Activated effector memory CD4-positive, alpha-beta T cell treated with anti-CD3 and anti-CD28 coated beads, Interleukin-2, amount 50 U/mL, for 16 hours (primary cell): ENCODE measurements around the gene PEX5L.
"Not testable (repeated sequence)": the region's sequence is repeated elsewhere in the genome, so short reads cannot be mapped to it uniquely, and the experiment has no call there.

Experiments
- DNase-seq: peaks from one replicate; pipeline ENCODE4 v3.0.0-alpha.2; 2020

PEX5L gene, protein sequence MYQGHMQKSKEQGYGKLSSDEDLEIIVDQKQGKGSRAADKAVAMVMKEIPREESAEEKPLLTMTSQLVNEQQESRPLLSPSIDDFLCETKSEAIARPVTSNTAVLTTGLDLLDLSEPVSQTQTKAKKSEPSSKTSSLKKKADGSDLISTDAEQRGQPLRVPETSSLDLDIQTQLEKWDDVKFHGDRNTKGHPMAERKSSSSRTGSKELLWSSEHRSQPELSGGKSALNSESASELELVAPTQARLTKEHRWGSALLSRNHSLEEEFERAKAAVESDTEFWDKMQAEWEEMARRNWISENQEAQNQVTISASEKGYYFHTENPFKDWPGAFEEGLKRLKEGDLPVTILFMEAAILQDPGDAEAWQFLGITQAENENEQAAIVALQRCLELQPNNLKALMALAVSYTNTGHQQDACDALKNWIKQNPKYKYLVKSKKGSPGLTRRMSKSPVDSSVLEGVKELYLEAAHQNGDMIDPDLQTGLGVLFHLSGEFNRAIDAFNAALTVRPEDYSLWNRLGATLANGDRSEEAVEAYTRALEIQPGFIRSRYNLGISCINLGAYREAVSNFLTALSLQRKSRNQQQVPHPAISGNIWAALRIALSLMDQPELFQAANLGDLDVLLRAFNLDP

DNA sequence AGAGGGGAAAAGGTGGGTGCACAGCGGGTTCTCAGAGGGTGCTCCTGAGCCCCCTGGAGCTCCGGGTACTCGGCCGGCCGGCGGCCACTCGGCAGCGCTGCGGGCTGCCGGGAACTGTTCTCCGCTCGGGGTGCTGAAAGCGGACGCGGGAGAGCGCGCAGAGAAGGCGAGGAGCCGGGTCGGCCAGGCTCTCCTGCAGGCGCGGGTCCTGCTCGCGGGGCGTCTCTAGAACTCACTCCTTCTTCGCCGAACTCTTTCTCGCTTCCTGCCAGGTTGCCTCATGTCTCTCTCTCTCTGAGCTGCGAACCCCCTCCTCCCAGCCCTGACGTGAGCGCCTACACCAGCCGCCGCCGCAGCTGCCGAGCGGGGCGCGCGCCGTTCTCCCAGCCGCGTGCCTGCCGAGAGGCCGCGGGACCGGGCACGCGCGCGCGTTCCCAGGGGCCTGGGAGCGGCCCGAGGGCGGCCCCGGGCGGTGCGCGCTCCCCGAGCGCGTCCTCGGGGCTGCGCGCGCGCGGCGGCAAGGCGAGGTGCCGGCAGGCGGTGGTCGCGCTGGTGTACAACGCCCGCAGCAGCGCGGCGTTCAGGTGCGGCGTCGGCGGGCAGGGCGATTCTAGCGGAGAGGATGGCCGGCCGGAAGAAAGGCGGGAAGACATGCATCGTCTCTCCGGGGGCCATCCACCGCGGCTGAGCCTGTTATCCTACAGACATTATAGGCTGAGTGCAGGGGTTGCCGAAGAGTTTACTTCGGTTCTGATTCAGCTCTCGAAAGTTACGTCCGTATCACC, at the start of gene PEX5L:
TSS of gene PEX5L (minus strand) at position 267 of the 785 bp plus-strand sequence. CDS start 338 bp downstream, outside the sequence.
- DNase-seq = peak; percentile 63

DNA sequence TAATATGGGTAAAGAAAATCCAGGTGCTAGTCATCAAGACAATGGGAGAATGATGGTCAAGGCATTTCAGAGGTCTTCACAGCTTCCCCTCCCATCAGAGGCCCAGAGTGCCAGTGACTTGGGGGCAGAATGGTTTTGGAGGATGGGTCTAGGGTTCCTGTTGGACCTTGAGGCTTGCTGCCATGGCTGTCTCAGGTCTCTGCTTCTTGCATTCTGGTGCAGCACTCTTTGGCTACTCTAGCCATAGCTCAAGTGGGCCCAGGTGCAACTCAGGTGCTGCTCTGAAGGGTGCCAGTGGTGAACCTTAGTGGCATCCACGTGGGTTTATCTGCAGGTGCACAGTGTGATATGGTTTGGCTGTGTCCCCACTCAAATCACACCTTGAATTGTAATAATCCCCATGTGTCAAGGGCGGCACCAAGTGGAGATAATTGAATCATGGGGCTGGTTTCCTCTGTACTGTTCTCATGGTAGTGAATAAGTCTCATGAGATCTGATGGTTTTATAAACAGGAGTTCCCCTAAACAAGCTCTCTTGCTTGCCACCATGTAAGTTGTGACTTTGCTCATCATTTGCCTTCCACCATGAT, 48.5 kb upstream of the PEX5L start:
- no peak for DNase-seq

DNA sequence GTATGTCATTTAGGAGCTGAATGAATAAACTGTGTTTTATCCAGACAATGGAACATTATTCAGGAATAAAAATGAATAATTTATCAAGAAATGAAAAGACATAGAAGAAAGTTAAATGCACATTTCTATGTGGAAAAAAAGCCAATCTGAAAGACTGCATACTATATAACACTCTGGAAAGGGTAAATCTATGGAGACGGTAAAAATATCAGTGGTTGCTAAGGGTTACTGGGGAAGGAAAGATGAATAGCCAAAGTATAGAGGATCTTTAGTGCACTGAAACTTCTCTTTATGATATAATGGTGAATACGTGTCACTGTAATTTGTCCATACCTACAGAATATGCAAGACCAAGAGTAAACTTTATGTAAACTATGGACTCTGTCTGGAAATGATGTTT, 46.0 kb upstream of the PEX5L start:
- no peak for DNase-seq

DNA sequence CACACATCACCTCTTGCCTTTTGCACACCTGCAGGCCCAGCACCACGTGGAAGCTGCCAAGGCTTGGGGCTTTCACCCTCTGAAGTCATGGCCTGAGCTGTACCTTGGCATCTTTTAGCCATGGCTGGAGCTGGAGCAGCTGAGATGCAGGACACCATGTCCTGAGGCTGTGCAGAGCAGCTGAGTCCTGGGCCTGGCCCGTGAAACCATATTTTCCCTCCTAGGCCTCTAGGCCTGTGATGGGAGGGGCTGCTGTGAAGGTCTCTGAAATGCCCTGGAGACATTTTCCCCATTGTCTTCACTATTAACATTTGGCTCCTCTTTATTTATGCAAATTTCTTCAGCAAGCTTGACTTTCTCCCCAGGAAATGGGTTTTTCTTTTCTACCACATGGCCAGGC, 41.9 kb upstream of the PEX5L start:
- DNase-seq = no peak

DNA sequence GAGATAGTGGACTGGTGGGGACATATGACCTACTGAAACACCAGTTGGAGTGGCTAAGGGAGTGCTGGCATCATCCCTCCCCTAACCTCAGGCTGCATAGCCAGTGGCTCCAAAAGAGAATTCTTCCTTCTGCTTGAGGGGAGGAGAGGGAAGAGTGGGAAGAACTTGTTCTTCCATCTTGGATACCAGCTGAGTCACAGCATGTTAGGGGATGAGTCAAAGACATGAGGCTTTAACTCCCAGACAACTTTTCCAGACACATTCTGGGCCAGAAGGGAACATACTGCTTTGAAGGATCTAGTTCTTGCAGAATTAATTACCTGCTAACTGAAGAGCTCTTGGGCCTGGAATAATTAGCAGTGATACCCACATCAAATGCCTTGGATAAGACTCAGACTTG, 36.8 kb upstream of the PEX5L start:
- no peak for DNase-seq

DNA sequence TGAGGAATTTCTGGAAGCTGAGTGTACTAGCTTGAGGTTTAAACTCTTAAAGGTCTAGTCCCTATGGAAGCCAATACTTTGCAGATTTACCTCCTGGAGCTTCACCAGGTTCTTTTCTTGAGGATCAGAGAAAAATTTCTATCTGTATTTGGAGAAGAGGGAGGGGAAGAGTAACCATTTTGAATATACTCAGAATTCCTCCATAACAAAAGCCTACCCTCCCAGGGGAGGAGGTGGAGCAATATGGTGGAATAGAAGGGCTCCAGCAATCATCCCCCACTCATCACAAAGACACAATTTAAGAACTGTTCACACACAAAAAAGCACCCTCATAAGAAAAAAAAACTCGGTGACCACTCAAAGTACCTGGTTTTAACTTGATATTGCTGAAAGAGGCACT, 36.0 kb upstream of the PEX5L start:
- no peak for DNase-seq

DNA sequence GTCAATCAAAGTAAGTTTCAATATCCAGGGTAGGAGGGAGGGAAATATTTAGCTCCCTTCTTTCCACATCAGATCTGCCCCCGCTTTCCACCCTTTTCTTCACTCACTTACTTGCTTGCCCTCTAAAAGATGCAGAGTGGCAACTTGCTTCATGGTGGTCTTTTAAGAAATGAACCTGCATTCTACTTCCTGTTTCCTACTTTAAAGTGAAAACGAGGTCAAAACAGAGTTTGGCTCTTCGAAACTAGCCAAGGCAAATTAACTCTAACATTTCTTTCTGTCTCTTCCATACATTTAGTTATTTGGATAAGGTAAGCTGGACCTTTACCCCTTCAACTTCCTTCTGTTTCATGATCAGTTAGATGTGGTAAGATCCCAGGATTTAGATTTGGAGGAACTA, 34.2 kb upstream of the PEX5L start:
- no peak for DNase-seq

DNA sequence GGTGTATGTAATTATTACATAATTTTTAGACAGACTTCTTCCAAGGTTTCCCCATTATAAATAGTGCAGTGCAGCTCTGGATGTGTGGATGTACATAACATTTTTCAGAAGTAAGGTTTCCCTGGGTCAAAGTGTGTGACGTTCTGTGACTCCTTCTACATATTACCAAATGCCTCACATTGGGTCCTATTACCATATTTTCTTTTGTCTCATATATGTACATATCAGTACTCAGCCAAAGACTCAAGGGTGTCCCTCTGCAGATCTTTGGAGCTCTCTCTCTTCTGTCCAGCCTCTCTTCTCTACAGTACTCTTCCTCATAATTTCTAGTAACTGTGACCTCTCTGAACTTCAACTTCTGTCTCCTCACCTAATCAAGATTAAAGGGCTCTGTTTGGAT, 31.3 kb upstream of the PEX5L start:
- DNase-seq = no peak

DNA sequence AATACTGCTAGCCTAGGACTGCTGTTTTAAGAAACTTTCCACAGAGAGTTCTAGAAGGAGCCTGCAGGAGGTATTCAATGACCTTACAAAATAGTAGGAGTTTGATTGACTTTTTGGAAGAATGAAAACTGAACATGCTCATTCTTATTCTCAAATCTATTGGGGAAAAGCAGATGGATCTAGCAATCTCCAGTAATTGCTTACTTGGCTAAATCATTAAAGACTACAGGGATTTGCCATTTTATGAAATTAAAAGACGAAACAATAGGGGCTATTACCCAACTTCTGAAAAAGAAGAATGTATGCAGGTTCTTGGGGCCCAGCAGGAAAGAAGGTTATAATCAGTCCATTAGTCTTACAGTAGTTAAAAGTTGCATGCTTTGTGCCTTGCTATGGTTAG, 29.9 kb upstream of the PEX5L start:
- DNase-seq = no peak

DNA sequence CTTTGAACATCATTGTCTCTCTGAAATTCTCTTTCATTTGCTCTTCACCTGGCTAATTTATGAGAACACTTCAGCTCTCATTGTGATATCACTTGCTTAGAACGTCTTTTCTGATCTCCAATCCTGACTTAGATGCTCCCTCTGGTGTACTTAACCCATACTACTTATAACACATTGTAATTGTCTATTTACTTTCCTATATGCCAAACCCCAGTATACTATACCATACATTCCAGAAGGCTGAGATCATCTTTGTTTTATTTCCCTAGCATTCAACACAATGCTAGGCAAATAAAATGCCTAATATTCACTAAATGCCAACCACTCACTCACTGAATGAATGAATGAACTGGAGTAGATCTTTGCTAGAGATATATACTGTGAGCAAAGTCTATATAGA, 27.0 kb upstream of the PEX5L start:
- DNase-seq = no peak

DNA sequence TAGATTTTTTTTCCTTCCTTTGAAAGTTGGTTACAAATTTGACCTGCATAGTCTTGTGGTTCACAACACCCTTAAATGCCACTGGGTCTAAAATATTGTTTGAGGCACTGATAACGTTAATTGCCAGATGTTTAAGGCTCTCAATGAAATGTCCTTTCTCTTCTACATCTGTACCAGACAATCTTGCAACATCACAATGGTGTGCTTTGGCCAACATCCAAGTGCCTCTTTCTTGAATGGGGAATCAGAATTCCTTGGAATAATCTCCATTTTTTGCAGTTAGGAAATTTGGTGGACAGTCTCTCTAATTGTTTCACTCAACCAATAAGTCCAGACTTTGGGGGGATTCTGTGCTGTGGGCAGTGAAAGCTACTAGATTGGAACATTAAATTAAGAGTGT, 26.0 kb upstream of the PEX5L start:
- no peak for DNase-seq

DNA sequence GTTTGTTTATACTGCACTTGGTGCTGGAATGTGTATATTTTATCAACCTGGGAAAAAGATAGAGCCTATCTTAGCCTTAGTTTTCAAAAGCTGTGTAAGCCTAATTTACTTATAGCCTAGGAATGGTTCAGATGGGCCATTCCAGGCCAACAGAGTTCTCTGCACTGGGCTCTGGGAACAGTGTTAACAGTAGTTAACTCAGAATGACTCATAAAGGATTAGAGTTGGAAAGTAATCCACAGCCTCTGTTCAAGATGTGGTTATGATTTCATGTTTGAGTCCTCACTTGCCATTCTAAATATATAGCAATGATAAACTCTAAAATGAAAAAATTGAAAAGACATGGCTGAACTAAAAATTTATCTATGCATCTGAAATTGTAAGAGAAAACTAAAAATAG, 22.6 kb upstream of the PEX5L start:
- no peak for DNase-seq

DNA sequence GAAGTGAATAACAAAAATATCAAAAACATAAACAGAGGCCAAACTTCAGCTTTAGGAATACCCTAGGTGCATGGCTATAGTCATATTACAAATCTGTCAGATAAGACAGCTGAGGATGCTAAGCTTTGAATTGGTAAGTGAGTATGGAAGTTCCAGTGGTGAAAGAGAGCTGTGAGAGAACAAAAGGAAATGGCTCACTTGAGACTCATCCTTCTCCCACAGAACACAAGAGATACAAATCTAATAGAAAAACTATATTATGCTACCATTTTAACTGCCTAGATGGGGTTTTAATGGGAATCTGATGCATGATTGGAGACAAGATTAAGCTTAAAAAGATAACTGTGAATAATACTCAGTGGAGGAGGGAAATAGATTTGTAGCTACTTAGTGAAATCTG, 21.5 kb upstream of the PEX5L start:
- no peak for DNase-seq

DNA sequence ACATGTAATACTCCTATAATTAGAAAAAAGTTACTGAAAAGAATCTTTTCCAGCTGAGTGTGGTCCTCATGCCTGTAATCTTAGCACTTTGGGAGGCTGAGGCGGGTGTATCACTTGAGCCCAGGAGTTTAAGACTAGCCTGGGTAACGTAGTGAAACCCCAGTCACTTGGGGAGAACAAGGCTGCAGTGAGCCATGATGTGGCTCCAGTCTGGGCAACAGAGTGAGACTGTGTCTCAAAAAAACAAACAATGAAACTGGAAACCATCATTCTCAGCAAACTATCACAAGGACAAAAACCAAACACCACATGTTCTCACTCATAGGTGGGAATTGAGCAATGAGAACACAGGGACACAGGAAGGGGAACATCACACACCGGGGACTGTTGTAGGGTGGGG, 18.9 kb upstream of the PEX5L start:
- not testable (repeated sequence) for DNase-seq

DNA sequence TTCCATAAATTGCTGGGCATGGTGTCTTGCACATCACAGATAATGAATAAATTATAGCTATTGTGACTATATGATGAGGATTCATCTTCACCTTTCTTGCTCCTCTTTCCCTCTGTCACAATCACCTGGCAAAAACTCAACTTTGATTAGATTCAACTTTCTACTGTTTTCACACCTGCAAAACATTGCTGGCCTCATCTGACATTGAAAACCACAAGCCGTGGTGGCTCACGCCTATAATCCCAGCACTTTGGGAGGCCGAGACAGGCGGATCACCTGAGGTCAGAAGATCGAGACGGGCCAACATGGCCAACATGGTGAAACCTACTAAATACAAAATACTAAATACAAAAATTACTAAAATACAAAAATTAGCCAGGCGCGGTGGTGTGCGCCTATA, 12.7 kb upstream of the PEX5L start:
- DNase-seq = no peak

DNA sequence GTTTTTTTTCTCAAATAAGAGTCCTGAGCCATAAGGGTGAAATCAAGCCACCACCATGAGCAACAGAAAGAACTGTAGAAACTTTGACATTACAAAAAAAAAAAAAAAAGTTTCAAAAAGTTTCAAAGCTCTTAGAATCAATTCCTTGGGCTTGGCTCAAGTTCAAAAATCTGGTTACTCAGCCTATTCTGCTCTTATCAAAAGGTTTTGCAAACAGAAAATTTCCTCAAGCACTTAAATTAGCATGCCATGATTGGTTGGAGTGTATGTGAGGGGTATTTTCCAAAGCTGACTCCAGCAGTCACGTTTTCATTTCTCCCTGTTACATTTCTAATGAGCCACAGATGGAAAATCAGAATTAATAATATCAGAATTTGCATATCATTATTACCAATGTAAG, 12.1 kb upstream of the PEX5L start:
- DNase-seq = no peak

DNA sequence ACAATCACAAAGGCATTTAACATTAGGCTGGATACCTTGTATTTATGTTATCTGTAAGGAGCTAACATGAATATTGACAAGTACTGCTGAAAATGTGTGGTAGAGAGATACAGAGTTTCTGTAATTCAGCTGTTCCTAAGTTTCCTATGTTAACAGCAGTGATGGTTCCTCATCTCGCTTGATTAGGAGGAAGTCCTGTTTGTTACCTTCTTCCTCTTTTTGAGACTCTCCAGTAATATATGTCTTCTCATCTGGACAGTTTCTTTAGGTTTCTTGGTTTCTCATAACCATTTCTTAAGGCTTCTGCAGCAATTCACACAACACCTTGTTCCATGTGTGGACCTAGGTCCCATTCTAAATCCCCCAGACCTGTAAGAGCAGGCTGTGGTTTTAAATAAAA, 11.4 kb upstream of the PEX5L start:
- DNase-seq = no peak

DNA sequence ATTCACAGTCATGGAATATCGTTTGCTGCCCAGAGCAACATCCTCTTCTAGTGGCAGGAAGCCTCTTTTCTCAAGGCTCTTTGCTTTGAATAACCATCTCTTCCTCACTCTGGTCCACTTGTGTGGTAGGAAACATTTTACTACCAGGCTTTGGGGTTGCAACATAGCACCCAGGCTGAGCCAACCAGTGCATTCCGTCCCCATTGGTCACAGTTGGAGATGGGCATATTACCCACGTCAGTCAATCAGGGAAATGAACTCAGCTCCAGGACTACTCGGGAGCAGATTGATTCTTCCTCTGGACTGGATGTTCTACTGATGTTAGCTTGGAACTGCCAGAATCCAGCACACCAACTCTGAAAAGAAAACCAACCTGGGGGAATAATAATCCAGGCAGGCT, 4.2 kb upstream of the PEX5L start:
- no peak for DNase-seq

DNA sequence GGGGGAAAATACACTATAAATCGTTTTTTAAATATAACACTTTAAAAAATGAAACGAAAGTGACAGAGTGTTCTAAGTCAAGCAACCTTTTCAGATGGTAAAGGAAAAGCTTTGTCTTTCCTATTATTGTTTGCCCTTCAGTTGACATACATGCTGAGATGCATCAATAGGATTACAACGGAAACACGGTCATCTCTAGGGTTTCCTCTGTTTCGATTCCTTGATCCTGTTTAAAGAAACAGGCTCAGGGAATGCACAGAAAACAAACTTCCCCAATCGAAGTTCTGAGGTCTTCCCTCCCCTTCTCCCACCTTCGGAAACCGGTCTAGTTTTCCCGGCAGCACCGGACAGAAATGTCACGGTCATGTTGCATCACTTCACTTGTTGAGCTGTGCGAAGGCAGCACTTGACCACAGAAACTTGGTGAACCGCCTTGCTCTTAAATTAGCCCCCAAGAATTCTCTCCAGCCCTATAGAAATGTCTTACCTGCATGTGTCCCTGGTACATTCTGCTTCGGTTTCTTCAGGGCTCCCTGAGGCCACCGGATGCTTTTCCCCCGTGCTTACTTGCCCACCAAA, 556 bp downstream of the PEX5L start:
- DNase-seq = no peak

DNA sequence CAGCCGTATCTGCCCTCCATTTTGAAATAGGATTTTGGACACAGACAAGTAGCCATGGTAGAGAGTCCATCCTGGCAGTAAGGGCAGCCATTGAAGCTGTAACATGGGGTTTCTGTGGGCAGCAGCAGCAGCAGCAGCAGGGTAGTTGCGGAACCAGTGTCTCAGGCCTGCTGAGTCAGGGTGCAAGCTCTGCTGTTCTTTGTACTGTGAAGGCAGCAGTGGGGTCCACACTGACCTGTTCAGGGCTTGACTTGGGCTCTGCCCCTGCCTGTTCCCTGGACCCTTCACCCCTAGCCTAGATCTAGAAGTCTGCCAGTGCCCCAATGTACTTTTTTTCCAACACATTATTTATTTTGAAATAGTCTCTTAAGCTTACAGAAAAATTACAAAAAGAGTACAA, 9.7 kb downstream of the PEX5L start:
- DNase-seq = no peak

DNA sequence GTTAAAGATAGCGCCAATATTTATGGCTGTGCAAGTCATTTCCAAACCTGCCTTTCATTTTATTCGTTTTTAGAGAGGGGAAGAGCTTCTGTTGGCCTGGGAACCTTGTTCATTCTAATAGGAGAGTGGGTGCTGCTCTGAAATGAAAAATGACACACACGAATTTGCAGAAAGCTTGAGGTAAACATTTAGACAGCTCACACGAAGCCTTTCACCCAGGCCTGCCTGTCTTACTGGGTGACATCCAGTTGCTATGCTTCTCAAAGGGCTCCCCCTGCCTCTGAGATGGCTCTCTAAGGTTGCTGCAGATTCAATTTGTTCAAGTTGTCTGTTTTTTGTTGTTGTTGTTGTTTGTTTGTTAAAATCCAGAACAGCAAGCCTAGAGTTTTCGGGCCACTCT, 18.2 kb downstream of the PEX5L start:
- DNase-seq = no peak

DNA sequence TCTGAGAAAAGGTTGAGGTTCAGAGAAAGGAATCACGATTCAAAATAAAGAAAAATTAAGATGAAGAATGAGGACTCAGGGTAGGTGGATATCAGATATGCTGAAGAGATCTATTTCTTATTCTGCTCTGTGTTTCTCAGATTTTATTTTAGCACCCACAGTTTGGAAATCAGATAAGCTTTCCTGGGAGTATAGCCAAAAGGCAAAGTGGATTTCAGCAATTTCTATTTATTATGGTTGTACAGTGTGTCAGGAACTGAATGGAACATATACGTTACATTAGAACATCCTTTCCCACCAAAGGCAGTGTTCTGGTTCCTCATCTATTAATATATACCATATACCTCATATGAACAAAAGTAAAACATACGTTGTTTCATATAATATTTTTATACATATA, 18.9 kb downstream of the PEX5L start:
- DNase-seq = no peak

DNA sequence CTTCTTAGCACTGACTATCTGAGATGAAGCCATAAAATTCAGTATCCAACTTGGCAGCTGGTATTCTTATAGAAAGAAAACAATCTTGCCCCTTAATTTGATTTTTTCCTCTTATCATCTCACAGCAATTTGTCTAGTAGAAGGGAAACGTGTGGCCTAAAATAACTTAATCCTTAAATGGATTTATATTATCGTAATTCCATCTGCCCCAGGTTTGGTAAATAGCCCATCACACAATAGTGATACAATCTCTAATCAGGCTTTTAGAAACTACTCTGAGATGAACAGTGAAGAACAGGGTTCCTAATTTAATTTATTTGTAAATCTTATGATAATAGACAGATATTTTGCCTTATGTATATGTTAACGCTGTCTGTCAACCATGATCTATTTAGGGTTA, 24.8 kb downstream of the PEX5L start:
- DNase-seq = no peak
